Karpas-422 (cell line): Measurements from ENCODE around the gene RAB4B. TPM values are rescaled to one million over a fixed set of nuclear protein-coding genes. Genes with fewer than 3 reads are reported as not detected.
A peak's percentile ranks its signal among the peaks of the same experiment; 100 is the strongest.
"Not testable (repeated sequence)": the region's sequence is repeated elsewhere in the genome, so short reads cannot be mapped to it uniquely, and the experiment has no call there.

Source experiments
- DNase-seq: peaks from one replicate; pipeline ENCODE4 v3.0.0-alpha.2; 2015
- H2AFZ ChIP-seq: fragments of 200-600 bp; sonication (generic); 2 replicates; pipeline ENCODE4 v1.6.1; 2014; ENCODE audit warnings: antibody characterized with exemption, low read length, mixed read lengths
- H3K27ac ChIP-seq: fragments of 200-600 bp; sonication (generic); 2 replicates; pipeline ENCODE4 v1.5.1; 2014; ENCODE audit warnings: mild to moderate bottlenecking, low read length, moderate library complexity
- H3K27me3 ChIP-seq: fragments of 200-600 bp; sonication (generic); 2 replicates; pipeline ENCODE4 v1.6.1; 2014; ENCODE audit warnings: low read length, mixed read lengths
- H3K36me3 ChIP-seq: fragments of 200-600 bp; sonication (generic); 2 replicates; pipeline ENCODE4 v1.6.1; 2014; ENCODE audit warnings: low read length, mixed read lengths; ENCODE audit not compliant: insufficient read depth
- H3K4me1 ChIP-seq: fragments of 200-600 bp; sonication (generic); 2 replicates; pipeline ENCODE4 v1.6.1; 2014; ENCODE audit warnings: mild to moderate bottlenecking, low read length, mixed read lengths
- H3K4me2 ChIP-seq: fragments of 200-600 bp; sonication (generic); 2 replicates; pipeline ENCODE4 v1.6.1; 2014; ENCODE audit warnings: low read length, low read depth, mild to moderate bottlenecking; ENCODE audit not compliant: poor library complexity, severe bottlenecking
- H3K4me3 ChIP-seq: fragments of 200-600 bp; sonication (generic); 2 replicates; pipeline ENCODE4 v1.5.1; 2014; ENCODE audit warnings: mild to moderate bottlenecking, antibody characterized with exemption, low read length, mixed read lengths
- H3K79me2 ChIP-seq: fragments of 200-600 bp; sonication (generic); 2 replicates; pipeline ENCODE4 v1.6.1; 2014; ENCODE audit warnings: mild to moderate bottlenecking, low read length, mixed read lengths
- H3K9ac ChIP-seq: fragments of 200-600 bp; sonication (generic); 2 replicates; pipeline ENCODE4 v1.6.0; 2014; ENCODE audit warnings: low read length
- H3K9me2 ChIP-seq: fragments of 200-600 bp; sonication (generic), shearing (Covaris generic); replicated peaks from 2 replicates; pipeline ENCODE4 v1.6.0; 2014; ENCODE audit warnings: mild to moderate bottlenecking, low read length, moderate library complexity; ENCODE audit not compliant: insufficient read depth
- H3K9me3 ChIP-seq: fragments of 300-700, 200-600 bp; sonication (generic); 2 replicates; pipeline ENCODE4 v1.6.1; 2014; ENCODE audit warnings: low read length, mixed read lengths
- H4K20me1 ChIP-seq: fragments of 200-600 bp; sonication (generic); 2 replicates; pipeline ENCODE4 v1.6.1; 2014; ENCODE audit warnings: mild to moderate bottlenecking, antibody characterized with exemption, low read length, low read depth; ENCODE audit not compliant: insufficient read depth
- total RNA-seq: library from RNA; depleted of rRNA; stranded (reverse); fragments of >200 nt; shearing (Covaris generic); gene quantifications from 2 replicates; pipeline ENCODE4 v1.2.3, GENCODE V29; 2014; ENCODE audit warnings: low replicate concordance

Gene RAB4B
- total RNA-seq, 1 experiment from 2014 or later, result 12.5 TPM

- Histone ChIP-seq H3K4me1 (peaks cover 57% of the 10 kb centered on the region), H4K20me1 (peaks cover 44% of the 10 kb centered on the region; the same call in 1 of the 2 replicates), H3K4me2 (no peak overlapping the region), H3K9me3 (no peaks in the 10 kb centered on the region), H3K27me3 (no peaks in the 10 kb centered on the region), H3K9me2 (no peaks in the 10 kb centered on the region), H3K36me3 (peaks cover 4% of the 10 kb centered on the region; the same call in 1 of the 2 replicates), H3K4me3 (no peak overlapping the region), H3K27ac (no peak overlapping the region), H3K9ac (no peak overlapping the region), H3K79me2 (peaks cover 47% of the 10 kb centered on the region), H2AFZ (no peak overlapping the region)
- peak; percentile 89 for DNase-seq
Observed at GRCh38 chr19:40806423-40807146, 28.5 kb downstream of the RAB4B start.

GRCh38 chr19:40807147-40808020, 29.3 kb downstream of the RAB4B start:
- no peak overlapping the region for H2AFZ ChIP-seq
- H3K4me1 ChIP-seq, result peaks cover 49% of the 10 kb centered on the region
- no peaks in the 10 kb centered on the region for H3K9me3 ChIP-seq
- H3K4me3 ChIP-seq, result no peak overlapping the region
- peaks cover 4% of the 10 kb centered on the region; the same call in 1 of the 2 replicates for H3K36me3 ChIP-seq
- no peaks in the 10 kb centered on the region for H3K27me3 ChIP-seq
- H3K79me2 ChIP-seq, result peaks cover 39% of the 10 kb centered on the region
- no peaks in the 10 kb centered on the region for H3K9me2 ChIP-seq
- H4K20me1 ChIP-seq, result peaks cover 43% of the 10 kb centered on the region; the same call in 1 of the 2 replicates
- DNase-seq, result no peak
- H3K27ac ChIP-seq, result no peak overlapping the region
- H3K4me2 ChIP-seq, result no peak overlapping the region
- H3K9ac ChIP-seq, result no peak overlapping the region

DNA sequence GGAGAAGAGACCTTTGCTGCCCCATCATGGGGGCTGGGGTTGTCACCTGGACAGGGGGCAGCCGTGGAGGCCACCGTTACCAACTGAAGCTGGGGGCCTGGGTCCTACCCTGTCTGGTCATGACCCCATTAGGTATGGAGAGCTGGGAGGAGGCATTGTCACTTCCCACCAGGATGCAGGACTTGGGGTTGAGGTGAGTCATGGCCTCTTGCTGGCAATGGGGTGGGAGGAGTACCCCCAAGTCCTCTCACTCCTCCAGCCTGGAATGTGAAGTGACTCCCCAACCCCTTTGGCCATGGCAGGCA, 29.9 kb downstream of the RAB4B start:
- Histone ChIP-seq H3K36me3 (peaks cover 4% of the 10 kb centered on the region; the same call in 1 of the 2 replicates), H3K4me2 (no peak overlapping the region), H3K4me1 (peaks cover 43% of the 10 kb centered on the region), H3K9me3 (no peaks in the 10 kb centered on the region), H3K27ac (no peak overlapping the region), H3K9me2 (no peaks in the 10 kb centered on the region), H3K9ac (no peak overlapping the region), H2AFZ (no peak overlapping the region), H3K27me3 (no peaks in the 10 kb centered on the region), H4K20me1 (peaks cover 38% of the 10 kb centered on the region; the same call in 1 of the 2 replicates), H3K79me2 (peaks cover 34% of the 10 kb centered on the region), H3K4me3 (no peak overlapping the region)
- DNase-seq, result no peak

- Histone ChIP-seq H3K27ac (no peak overlapping the region), H3K79me2 (peaks cover 28% of the 10 kb centered on the region), H3K4me2 (no peak overlapping the region), H3K27me3 (no peaks in the 10 kb centered on the region), H3K9me2 (no peaks in the 10 kb centered on the region), H4K20me1 (peaks cover 32% of the 10 kb centered on the region; the same call in 1 of the 2 replicates), H3K9ac (no peak overlapping the region), H3K36me3 (peaks cover 4% of the 10 kb centered on the region; the same call in 1 of the 2 replicates), H2AFZ (no peak overlapping the region), H3K4me3 (no peak overlapping the region), H3K9me3 (no peaks in the 10 kb centered on the region), H3K4me1 (peaks cover 38% of the 10 kb centered on the region)
- DNase-seq, result no peak
Observed at GRCh38 chr19:40808497-40808896, 30.4 kb downstream of the RAB4B start.

- H3K9me2 ChIP-seq, result no peaks in the 10 kb centered on the region
- no peak overlapping the region for H3K27ac ChIP-seq
- H3K36me3 ChIP-seq, result peaks cover 4% of the 10 kb centered on the region; the same call in 1 of the 2 replicates
- H3K27me3 ChIP-seq, result no peaks in the 10 kb centered on the region
- no peak overlapping the region for H3K4me2 ChIP-seq
- no peaks in the 10 kb centered on the region for H3K9me3 ChIP-seq
- no peak overlapping the region for H2AFZ ChIP-seq
- DNase-seq, result no peak
- no peak overlapping the region for H3K4me3 ChIP-seq
- no peak overlapping the region for H3K9ac ChIP-seq
- peaks cover 27% of the 10 kb centered on the region for H3K4me1 ChIP-seq
- H4K20me1 ChIP-seq, result peaks cover 26% of the 10 kb centered on the region; the same call in 1 of the 2 replicates
- H3K79me2 ChIP-seq, result peaks cover 18% of the 10 kb centered on the region
Observed at GRCh38 chr19:40809358-40810086, 31.5 kb downstream of the RAB4B start.

- Histone ChIP-seq H3K4me2 (no peak overlapping the region), H3K79me2 (peaks cover 12% of the 10 kb centered on the region), H3K9ac (no peak overlapping the region), H3K36me3 (peaks cover 4% of the 10 kb centered on the region; the same call in 1 of the 2 replicates), H4K20me1 (peaks cover 25% of the 10 kb centered on the region; the same call in 1 of the 2 replicates), H3K9me3 (no peaks in the 10 kb centered on the region), H3K27me3 (no peaks in the 10 kb centered on the region), H3K4me3 (no peak overlapping the region), H3K4me1 (peaks cover 21% of the 10 kb centered on the region), H2AFZ (no peak overlapping the region), H3K27ac (no peak overlapping the region), H3K9me2 (no peaks in the 10 kb centered on the region)
- no peak for DNase-seq
Observed at GRCh38 chr19:40810160-40810559, 32.1 kb downstream of the RAB4B start.

DNA sequence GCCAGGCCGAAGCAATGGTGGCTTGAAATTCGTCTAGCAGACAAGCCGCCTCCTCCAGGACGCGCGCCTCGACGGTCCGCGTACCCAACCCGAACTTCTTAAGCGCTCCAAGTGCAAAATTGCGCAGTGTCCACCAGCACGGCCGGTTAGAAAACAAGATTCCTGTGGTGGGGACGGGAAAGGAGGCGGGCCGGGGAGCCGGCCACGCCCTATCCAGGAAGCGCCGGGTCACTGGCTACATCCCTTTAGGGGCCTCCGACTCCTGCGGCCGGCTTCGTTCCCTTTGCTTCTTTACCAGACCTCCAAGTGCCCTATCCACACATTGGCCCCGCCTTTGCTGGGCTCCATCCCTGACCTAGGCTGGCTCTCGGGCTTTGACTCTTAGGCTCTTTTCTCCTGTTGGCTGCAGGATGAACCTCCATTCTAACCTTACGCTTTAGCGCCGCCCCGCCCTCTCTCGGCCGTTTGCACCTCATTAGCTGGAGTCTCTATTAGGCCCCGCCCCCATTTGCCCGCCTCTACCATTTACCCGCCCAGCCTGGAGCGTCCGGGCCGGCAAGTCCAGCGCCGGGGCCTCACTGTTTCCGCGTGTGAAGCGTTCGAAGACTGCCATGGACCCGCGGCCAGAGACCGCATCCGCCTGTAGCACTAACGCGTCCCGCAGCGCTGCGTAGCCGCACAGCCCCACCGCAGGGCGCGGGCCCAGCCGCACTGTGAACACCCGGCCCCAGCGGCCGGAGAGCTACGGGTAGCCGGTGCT, 32.8 kb downstream of the RAB4B start:
- peak overlapping the region; percentile 32 for H3K4me2 ChIP-seq
- not testable (repeated sequence) for H3K9ac ChIP-seq, H2AFZ ChIP-seq, H3K27ac ChIP-seq, H3K9me2 ChIP-seq, H3K9me3 ChIP-seq, H3K79me2 ChIP-seq, H3K27me3 ChIP-seq, H3K36me3 ChIP-seq
- H4K20me1 ChIP-seq, result peaks cover 18% of the 10 kb centered on the region; the same call in 1 of the 2 replicates
- H3K4me3 ChIP-seq, result peak overlapping the region; percentile 31; the same call in 1 of the 2 replicates
- DNase-seq, result peak; percentile 62
- H3K4me1 ChIP-seq, result peaks cover 14% of the 10 kb centered on the region
